RWPE1 (cell line): ENCODE measurements around the gene CYCS.

Experiments used
- CTCF ChIA-PET: fragments of 350-600 bp; sonication (Branson Sonifier 250); formaldehyde crosslinking; extraction: SDS; loops from one replicate; lab custom pipeline; 2021; lab: Yijun Ruan, JAX
- POLR2A ChIA-PET: fragments of 400-600 bp; formaldehyde crosslinking; extraction: SDS; loops from one replicate; lab custom pipeline; 2020; ENCODE audit warnings: antibody characterized with exemption; ENCODE audit not compliant: low non-redundant PET; lab: Yijun Ruan, JAX
- DNase-seq: peaks from one replicate; pipeline ENCODE4 v3.0.0; 2012; ENCODE audit warnings: low spot score
- H3K27ac ChIP-seq: fragments of 450-650 bp; 2 replicates; pipeline ENCODE4 v1.5.1; 2017
- TF ChIP-seq, protein P1 (sequence below): fragments of 450-650 bp; conservative IDR thresholded peaks from 2 replicates; pipeline ENCODE4 v1.5.1; 2017; ENCODE audit warnings: low read depth, mild to moderate bottlenecking

Gene CYCS

DNA sequence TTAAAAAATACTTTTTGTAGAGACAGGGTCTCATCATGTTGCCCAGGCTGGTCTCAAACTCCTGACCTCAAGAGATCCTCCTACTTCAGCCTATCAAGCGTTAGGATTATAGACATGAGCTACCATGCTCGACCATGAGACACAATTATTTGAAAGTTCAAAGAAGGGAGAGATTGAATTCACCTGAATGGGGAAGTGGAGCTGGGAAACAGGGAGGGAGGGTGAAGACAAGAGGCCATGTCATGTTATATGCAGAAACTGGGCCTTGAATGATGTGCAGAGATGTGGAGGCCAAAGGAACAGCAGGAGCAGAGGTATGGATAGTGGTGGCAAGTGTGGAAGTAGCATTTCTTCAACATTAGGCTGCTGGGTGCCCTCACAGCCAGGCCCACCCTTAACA is 18.7 kb upstream of the CYCS start:
- ChIA-PET CTCF (no interaction called here), POLR2A (no interaction called here)
- no peak for DNase-seq
- H3K27ac ChIP-seq = no peak overlapping the region
- TF ChIP-seq, protein P1, sequence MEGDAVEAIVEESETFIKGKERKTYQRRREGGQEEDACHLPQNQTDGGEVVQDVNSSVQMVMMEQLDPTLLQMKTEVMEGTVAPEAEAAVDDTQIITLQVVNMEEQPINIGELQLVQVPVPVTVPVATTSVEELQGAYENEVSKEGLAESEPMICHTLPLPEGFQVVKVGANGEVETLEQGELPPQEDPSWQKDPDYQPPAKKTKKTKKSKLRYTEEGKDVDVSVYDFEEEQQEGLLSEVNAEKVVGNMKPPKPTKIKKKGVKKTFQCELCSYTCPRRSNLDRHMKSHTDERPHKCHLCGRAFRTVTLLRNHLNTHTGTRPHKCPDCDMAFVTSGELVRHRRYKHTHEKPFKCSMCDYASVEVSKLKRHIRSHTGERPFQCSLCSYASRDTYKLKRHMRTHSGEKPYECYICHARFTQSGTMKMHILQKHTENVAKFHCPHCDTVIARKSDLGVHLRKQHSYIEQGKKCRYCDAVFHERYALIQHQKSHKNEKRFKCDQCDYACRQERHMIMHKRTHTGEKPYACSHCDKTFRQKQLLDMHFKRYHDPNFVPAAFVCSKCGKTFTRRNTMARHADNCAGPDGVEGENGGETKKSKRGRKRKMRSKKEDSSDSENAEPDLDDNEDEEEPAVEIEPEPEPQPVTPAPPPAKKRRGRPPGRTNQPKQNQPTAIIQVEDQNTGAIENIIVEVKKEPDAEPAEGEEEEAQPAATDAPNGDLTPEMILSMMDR = no peak

DNA sequence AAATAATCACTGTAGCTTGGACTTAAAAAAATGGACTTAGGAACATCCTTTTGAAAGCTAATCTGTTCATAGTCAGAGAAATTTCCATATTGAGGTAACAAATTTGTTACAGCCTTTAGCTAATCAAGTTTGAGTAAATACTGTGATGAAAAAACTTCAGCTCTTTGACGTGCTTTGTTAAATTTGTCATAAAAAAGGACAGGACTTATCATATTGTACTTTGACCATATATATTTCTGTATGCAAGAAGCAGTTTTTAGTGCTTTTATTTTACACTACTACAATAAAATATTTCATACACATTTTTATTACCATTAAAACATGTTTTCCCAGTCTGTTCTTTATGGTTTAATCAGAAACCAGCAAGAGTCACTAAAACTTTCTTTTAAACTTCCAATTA is 14.5 kb upstream of the CYCS start:
- ChIA-PET CTCF (no interaction called here), POLR2A (no interaction called here)
- TF ChIP-seq, protein P1 = no peak
- DNase-seq = no peak
- H3K27ac ChIP-seq = no peak overlapping the region

DNA sequence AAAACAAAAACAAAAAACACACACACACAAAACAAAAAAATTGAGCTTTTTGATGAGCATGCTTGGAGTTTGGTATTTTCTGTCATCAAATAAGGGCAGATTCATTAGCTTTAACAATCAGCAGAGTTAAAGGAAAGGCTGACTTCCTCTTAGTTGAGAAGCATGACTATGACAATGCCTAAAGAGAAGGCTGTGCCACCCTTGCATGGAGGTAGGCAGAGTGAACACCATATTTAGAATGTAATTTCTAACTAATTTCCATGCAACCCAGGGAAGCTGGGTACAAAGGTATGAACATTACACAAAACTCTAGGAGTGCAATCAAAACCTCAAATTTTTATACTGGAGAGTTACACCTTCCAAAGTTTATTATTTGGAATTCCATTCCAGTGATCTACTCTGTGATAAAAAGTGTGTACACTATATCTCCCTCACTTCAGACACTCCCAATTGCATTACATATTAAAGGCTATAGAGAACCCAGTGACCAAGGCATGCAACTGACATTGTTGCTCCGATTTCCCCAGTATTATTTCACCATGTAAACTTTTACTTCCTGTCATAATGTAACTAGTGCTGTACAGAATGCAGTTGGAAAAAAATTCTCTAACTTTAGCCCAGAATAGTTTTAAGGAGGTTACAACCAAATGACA is 9.4 kb upstream of the CYCS start:
- TF ChIP-seq, protein P1 = no peak
- no peak overlapping the region for H3K27ac ChIP-seq
- ChIA-PET CTCF (no interaction called here), POLR2A (no interaction called here)
- DNase-seq = no peak

DNA sequence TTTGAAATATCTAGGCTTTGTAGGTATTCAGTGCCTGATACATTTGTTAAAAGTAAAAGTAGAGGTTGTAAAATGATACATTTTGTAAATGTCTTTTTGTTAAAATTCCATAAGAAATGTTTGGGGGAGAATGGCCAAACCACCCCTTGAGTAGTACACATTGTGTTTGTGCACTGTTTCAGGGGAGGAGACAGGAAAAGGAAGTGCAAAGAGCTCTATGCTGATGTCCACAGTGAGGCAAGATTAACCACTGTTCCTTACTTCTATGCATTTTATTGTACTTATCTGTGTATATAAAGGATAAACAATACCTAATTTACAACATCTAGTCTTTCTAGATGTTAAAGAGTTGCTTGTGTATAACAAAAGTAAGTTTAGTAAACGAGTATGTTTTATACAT is 7.4 kb upstream of the CYCS start:
- ChIA-PET CTCF (interaction anchor here (0.6 kb wide), 1 partner anchor 19 kb away, joined by 3 read pairs; no protein-coding TSS in a partner anchor), POLR2A (no interaction called here)
- TF ChIP-seq, protein P1 = no peak
- no peak for DNase-seq
- no peak overlapping the region for H3K27ac ChIP-seq

DNA sequence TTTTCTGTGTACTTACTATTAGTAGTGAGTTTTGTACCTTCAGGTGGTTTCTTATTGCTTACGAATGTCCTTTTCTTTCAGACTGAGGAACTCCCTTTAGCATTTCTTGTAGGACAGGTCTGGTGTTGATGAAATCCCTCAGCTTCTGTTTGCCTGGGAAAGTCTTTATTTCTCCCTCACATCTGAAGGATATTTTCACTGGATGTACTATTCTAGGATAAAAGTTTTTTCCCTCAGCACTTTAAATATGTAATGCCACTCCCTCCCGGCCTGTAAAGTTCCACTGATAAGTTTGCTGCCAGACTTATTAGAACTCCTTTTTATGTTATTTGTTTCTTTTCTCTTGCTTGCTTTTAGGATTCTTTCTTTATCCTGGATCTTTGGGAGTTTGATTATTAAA is 1.7 kb upstream of the CYCS start:
- TF ChIP-seq, protein P1 = no peak
- POLR2A ChIA-PET = no interaction called here

DNA sequence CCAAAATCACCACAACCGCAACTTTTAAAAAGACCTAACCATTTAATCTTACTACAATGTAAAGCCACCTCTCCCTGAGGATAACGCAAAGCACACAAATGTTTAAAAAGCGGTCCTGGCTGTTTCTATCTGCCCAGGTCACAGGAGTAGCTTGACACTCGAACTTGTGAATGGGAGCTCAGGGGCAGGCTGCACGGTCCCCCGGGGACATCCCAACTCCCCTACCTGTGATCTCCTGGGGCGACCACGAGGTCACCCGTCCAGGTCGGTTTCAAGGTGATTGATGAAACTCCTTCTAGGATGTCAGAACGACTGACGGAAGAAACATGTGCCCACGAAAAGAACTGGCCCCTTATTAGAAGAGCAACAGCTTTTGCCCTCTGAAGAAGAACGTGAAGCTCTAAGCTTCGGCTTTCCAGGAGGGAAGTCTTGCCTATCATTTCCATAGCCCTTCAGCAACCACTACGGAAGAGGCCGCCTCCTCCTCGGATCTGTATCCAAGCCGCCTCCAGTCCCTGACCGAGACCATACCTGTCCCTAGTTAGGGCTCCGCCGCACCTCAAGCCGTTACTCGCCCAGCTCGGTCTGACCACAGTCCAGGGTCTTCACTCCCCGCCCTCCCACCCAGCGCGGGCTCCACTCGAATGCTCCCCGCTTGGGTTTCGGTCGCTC is 459 bp downstream of the CYCS start:
- POLR2A ChIA-PET = interaction anchor here (1.7 kb wide), 1 partner anchor 55 kb away, joined by 5 read pairs; a partner anchor contains a TSS
- DNase-seq = no peak
- CTCF ChIA-PET = interaction anchor here (0.9 kb wide), 1 partner anchor 26 kb away, joined by 3 read pairs; no protein-coding TSS in a partner anchor
- peak overlapping the region; percentile 87 for H3K27ac ChIP-seq
- TF ChIP-seq, protein P1 = no peak

More for the DNA sequence above, 1.7 kb upstream of the CYCS start:
- CTCF ChIA-PET = no interaction called here
- no peak overlapping the region for H3K27ac ChIP-seq
- no peak for DNase-seq
